Measurements from ENCODE around the gene SBNO2. TPM values are rescaled to one million over a fixed set of nuclear protein-coding genes. Genes with fewer than 3 reads are reported as not detected.

Gene SBNO2
- polyA plus RNA-seq, 1 donor = 18.5 TPM

- peak; percentile 100 for DNase-seq
Observed at GRCh38 chr19:1103708-1104310, 70.3 kb downstream of the SBNO2 start, which contains the start of gene GPX4. Gene GPX4, plus strand, starts transcription at chr19:1103994. Its CDS starts 50 bp downstream, at chr19:1104044.

- DNase-seq = no peak
Observed at GRCh38 chr19:1103132-1103707, 70.8 kb downstream of the SBNO2 start.

DNA sequence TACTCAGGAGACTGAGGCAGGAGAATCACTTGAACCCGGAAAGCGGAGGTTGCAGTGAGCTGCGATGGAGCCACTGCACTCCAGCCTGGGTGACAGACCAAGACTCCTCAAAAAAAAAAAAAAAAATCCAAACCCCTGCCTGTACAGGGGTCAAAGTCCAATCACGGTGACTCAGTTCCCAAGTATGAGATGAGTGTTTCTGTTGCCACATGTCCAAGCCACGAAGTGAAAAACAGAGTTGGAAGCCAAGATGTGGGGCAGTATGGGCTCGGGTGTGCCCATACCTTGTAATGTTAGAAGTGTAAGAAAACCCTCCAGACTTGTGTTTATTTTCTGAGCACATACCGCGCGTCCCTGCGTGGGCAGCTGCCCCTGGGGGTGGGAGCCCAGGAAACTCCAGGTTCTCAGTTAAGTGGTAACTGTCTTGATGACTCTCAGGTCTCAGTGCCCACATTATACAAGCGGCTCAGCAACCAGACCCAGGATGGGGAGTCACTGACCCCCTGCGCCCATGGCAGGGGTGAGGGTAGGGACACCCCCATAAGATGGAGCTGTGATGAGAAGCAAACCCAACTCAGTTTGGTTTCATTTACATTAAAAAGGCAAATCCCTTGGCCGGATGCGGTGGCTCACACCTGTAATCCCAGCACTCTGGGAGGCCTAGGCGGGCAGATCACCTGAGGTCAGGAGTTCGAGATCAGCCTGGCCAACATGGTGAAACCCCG lies 71.5 kb downstream of the SBNO2 start:
- DNase-seq = no peak

DNA sequence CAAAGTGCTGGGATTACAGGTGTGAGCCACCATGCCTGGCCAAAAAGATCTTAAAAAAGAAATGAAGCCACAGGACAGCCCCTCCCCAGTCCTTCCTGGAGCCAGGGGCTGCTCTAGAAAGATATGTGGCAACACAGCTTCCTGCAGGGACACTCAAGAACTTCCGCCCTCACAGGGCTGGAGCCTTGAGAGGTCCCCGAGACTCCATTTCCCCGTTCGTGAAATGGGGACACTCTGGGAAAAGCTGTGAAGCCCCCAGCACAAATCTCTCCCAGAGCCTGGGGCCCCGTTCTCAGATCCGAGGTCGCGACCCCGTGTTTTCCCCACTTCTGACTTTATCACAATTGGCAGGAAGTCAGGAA lies 72.8 kb downstream of the SBNO2 start:
- no peak for DNase-seq

GRCh38 chr19:1098177-1099051 lies 75.7 kb downstream of the SBNO2 start:
- no peak for DNase-seq

- no peak for DNase-seq
Observed at GRCh38 chr19:1097810-1098176, 76.3 kb downstream of the SBNO2 start.

GRCh38 chr19:1094978-1095701 lies 78.9 kb downstream of the SBNO2 start, which contains the start of gene POLR2E:
Gene POLR2E, minus strand, starts transcription at chr19:1095375. Its CDS starts 60 bp downstream, at chr19:1095315.
- DNase-seq = peak; percentile 98

DNA sequence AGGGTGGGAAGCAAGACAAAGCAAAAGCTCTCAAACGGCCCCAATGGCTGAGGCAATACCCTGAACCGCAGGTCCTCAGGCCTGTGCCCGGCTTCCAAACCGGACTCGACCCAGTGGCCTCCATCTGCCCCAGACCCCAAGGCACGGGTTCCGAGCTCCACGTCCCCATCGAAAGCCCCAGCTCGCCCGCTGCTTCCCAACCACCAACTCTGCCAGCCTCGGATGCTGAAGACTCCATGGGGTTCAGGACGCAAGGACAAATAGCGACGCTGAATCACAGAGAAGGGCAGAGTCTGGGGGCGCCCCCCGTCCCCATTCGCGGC lies 79.5 kb downstream of the SBNO2 start:
- DNase-seq = no peak

DNA sequence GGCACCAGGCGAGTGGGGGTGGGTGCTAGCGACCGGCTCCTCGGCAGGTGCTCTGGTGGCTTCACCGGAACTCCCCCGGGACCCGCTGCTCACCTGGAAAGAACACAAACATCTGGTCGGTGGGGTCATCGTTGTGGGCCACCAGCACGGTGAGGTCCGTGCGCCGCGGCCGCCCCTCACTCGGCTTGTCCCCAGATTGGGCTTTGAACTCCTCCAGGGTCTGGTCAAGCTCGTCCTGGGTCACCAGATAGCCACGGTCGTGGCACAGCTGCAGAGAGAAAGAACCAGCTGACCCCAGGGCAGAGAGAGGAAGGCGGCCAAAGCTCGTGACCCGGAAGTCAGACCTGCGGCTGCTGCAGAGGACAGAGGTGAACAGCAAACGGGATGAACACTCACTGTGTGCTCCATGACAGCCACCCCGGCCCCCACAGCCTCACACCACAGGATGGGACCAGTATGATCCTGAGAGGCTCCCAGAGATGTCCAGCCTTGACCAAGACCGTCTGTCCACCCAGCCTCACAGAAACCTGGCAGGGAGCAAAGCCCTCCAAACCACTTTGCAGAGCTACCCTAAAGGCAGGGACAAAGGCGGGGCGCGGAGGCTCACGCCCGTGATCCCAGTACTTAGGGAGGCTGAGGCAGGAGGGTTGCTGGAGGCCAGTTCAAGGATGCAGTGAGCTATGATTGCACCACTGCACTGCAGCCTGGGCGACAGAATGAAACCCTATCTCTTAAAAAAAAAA lies 80.1 kb downstream of the SBNO2 start:
- no peak for DNase-seq

DNA sequence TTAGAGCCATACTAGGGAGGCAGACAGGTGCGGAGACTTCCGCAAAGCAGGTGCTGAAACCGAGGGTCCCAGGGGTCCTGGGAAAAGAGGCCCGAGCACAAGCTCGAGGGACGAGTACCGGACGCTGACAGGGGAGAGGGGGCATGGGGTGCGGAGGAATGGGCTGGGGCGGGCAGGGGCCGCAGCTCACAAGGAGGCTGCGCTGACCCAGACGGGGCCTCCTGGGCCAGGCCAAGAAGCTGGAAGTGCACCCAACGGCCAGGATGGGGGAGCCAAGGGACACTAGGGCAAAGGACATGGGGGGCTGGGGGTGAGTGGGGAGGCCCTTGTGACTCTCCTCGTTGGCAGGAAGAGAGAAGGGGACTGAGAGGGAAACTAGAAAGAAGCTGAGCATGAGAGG lies 80.7 kb downstream of the SBNO2 start:
- DNase-seq = no peak

DNA sequence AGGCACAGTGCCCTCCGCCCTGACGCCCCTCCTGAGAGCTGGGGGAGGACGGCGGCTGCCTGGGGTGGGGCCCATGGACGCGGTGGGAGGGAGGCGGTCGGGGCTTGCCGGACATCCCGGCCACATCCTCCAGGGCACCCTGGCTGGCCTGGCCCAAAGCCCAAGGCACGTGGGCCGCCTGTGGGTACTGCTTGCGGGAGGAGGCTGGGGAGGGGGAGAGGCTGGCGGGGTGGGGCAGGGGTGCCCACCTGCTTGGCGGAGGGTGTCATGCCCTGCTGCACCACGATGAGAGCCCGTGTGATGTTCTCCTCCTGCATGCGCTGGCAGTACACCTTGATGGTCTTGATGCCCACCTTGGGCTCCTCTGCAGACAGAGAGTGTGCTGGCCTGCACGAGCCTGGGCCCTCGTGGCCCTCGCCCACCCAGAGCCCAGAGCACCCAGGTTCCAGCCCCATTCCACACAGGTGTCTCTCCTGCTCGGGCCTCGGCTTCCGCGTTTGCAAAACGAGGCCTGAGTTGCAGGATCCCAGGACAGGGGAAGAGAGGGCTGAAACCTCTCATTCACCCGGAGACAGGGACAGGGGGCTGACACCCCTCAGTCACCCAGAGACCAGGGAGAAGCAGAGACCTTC lies 82.4 kb downstream of the SBNO2 start:
- DNase-seq = no peak

- no peak for DNase-seq
Observed at GRCh38 chr19:1090731-1091543, 83.1 kb downstream of the SBNO2 start.

DNA sequence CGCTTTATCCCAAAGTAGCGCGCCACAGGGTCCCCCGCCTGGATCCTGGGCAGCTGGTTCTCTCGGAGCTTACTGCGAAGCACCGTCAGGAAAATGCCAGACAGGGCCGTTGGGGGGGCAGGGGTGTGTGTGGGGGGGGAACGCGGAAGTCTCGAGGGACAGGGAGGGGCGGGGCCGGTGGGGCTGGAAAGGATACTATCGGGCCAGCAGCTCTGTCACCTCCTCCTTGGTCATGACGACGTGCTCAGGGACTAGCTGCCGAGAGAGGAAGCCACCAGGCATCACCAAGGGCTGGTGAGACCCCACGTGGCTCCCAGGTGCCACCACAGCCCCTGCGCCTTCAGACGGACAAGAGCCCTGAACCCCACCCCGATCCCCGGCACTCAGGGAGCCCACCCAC lies 84.2 kb downstream of the SBNO2 start:
- DNase-seq = no peak

DNA sequence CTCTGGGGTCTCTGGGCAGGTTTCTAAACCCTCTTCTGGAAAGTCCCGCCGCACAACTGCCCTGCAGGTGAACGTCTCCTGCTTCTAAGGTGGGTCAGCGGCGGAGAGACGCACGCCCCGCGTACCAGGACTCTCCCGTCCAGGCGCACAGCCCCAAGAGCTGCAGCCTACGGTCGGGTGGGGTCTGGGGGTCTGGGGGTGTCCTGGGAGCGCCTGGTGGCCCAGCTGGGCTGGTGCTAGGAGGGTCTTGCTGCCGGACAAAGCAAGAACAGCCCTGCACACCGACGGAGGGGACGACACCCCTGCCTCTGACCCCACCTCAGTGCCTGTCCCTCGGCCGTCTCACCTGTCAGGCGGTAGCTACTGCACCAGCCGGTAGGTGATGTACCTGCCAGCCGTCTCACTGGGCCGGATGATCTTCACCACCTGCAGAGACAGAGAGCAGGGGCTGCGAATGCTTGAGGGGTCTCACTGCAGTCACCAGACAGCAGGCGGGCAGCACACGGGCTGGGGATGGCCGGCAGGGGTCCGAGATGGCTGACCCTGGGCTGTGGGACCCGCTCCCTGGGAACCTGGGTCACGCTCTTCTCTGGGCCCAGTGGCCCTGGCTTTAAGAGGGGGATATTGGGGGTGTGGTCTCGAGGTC lies 84.8 kb downstream of the SBNO2 start:
- no peak for DNase-seq

DNA sequence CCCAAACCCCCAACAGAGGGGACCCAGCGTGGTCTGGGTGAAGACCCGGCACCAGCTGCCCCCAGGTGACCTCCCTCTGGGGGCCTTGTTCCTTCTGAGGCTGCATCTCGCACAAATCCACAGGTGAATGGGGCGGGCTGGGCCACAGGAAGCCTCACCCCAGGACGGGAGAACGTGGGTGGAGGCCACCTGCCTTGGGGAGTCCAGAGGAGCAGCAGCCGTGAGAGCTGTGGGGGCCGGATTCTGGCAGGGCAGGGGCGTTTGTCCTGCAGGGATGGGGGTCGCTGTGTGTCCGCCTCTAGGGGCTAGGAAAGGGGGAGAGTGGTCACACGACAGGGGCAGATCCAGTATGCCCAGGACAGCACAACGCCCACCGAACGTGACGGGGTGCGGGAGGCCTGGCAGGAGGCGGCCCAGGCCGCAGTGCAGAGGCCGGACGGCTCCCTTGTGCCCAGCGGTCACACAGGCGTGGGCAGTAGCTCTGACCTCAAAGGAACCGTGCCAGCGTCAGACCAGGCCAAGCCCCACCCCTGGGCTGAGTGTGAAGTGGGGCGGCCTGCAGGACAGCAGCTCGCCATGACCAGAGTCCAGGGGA lies 85.6 kb downstream of the SBNO2 start:
- no peak for DNase-seq

DNA sequence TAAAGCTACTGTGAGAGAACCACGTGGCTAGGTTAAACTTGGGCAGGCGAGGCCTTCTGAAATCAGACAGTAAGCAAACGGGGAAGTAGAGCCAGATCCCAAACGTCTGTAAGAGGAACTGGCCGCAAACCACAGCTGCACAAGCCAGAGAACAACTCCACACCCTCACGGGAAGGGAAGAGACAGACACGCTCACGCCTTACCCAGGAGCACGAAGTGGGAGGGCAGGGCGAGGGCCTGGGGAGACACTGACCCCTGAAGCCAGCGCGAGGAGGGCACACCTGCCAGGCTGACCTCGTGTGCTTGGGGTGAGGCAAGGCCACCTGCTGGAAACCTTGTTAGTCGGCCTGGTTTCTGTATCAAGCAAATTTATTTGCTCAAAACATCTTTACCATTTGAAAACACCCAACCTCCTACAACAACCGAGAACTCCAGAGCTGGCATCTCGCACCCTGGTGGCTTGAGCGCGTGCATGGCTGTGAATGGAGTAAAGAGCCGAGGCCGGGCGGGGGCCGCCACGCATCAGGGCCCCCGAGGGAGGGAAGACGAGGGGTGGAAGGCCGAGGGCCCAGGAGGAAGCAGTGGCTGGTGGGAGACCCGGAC lies 86.2 kb downstream of the SBNO2 start:
- DNase-seq = no peak

DNA sequence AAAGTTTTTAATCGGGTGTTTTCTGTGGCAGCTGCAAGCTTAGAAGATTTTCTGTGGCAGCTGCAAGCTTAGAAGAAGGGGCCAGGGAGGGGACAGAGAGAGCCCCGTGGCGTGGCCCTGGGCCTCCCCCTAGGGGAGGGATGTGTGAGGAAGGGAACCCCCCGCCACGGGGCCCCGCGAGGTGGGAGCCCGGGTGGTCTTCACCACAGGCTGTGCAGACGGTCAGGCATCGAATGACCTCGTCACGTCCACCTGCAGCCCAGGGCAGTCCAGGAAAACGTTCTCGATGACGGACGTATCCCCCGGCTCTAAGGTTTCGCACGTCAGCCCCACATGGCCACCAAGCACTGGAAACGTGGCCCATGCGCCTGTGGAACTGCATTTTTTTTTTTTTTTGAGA lies 87.5 kb downstream of the SBNO2 start:
- no peak for DNase-seq

DNA sequence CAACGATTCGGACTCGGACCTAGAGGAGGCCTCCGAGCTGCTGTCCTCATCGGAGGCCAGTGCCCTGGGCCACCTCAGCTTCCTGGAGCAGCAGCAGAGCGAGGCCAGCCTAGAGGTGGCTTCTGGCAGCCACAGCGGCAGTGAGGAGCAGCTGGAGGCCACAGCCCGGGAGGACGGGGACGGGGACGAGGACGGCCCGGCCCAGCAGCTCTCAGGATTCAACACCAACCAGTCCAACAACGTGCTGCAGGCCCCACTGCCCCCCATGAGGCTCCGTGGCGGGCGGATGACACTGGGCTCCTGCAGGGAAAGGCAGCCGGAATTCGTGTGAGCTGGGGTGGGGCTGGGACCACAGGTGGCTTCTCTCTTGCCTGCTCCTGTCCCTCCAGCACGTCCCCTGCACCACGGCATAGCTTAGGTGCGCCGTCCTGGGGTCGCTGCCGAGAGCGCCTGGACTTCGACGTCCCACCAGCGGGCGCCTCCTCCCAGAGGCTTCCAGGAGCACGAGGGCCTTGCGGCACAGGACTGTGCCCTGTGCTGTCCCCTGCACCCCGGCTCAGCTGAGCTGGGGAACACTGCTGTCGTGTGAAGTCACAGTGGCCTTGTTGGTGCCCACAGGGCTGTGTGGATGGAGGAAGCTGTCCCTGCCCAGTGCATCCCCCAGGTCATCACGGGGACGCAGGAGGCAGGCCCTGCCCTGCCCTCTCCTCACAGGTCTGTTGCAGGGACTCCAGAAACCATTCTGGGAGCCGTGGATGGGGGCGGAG lies 88.2 kb downstream of the SBNO2 start:
- DNase-seq = no peak
